Right lobe of liver (tissue), 6 donors: ENCODE results near the gene GIT1. TPM values are rescaled to one million over a fixed set of nuclear protein-coding genes. Genes with fewer than 3 reads are reported as not detected.

Experiments used
- ATAC-seq, 4 donors: fragments of 200-7000 bp; cut with Tn5 transposase; one replicate each; pipeline ENCODE4 v1.9.1; 2020; ENCODE audit warnings: mild to moderate bottlenecking in 4 of 4, moderate library complexity in 4 of 4
- DNase-seq, 3 donors: peaks; one replicate each; pipeline ENCODE4 v3.0.0-alpha.2; 2020
- H3K27ac ChIP-seq, 3 donors: fragments of 200-600 bp; one replicate each; pipeline ENCODE4 v1.8.0; 2022
- H3K27me3 ChIP-seq, 2 donors: fragments of 200-600 bp; one replicate each; pipeline ENCODE4 v1.8.0; 2022
- H3K36me3 ChIP-seq, 4 donors: fragments of 200-600 bp; sonication (generic) in 1 of 4; one replicate each; pipeline versions ENCODE4 v1.5.1 to v1.8.0; 2017 to 2022; ENCODE audit warnings: control low read depth in 1 of 4
- H3K4me1 ChIP-seq, 4 donors: fragments of 200-600 bp; sonication (generic) in 1 of 4; one replicate each; pipeline versions ENCODE4 v1.5.1 to v1.8.0; 2017 to 2022; ENCODE audit warnings: control low read depth in 1 of 4
- H3K4me3 ChIP-seq, 3 donors: fragments of 200-600 bp; one replicate each; pipeline ENCODE4 v1.8.0; 2022
- H3K9me3 ChIP-seq, 4 donors: fragments of 200-600 bp; sonication (generic) in 1 of 4; one replicate each; pipeline versions ENCODE4 v1.5.1 to v1.8.0; 2017 to 2022; ENCODE audit warnings: control low read depth in 1 of 4
- POLR2A ChIP-seq: fragments of 450-650 bp; IDR thresholded peaks from one replicate; pipeline ENCODE4 v1.6.1; 2017; ENCODE audit warnings: antibody characterized with exemption, mild to moderate bottlenecking
- WGBS: methylation state at CpG from one replicate; pipeline ENCODE4 v1.1.6; 2018; ENCODE audit warnings: low coverage, low lambda C conversion rate; ENCODE audit not compliant: insufficient coverage; ENCODE audit errors: missing lambda C conversion rate; 5-methylcytosine and 5-hydroxymethylcytosine counted together
- intact Hi-C, 2 donors: fragments of 100-400 bp; cut with DNase I; formaldehyde crosslinking; loops; one replicate each; pipeline versions ENCODE4 v1.11.2 to v1.14.1; 2022
- total RNA-seq, 6 experiments: library from RNA; depleted of rRNA in 2 of 6; stranded (reverse); fragments of >200 nt in 2 of 6; fragmentation: NEBNext Ultra II Directional in 3 of 6; extraction: Animal tissue kit (Norgen Biotek cat#: 25700) in 3 of 6; gene quantifications; one replicate each; pipeline versions ENCODE4 v1.1.0 to v1.2.4, GENCODE V29; 2016 to 2023
- TF ChIP-seq, protein P1 (sequence below), 4 donors: fragments of 200-600 bp in 3 of 4; fragments of 450-650 bp in 1 of 4; IDR thresholded peaks; one replicate each; pipeline versions ENCODE4 v1.5.1 to v1.8.0; 2016 to 2022; ENCODE audit warnings: antibody characterized with exemption in 4 of 4, mild to moderate bottlenecking in 2 of 4
- donor health status: DM: no; HTN: yes; CAD: no.
- donor health status: DM: no; HTN: no; CAD: no.
- donor health status: DM: no; HTN: no; CAD: no.
- donor health status: DM: no; HTN: yes; CAD: no.
- donor health status: DM: no; HTN: yes; CAD: no.

The GIT1 gene
- total RNA-seq, 6 experiments from 2014 or later = 7.1 to 15.9 (median 8.7) TPM

DNA sequence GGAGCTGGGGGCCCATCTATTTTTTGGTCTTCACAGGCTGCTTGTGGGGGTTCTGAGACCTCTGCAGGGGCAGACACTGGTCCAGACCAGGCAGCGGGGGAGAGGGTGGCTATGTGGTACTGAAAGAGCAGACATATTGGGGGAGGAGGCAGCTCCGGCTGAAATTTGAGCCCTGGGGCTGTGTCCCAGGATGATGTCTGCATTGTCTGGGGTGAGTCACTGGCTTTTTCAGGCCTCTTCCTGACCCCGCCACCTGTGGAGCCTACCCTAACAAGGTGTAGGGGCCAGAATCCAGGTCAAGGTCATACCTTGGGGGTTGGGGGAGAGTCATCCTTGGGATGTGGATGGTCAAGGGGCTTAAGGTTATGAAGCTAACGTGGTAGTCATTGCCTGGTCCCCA, 30.8 kb upstream of the GIT1 start:
- no peak overlapping the region for H3K27ac ChIP-seq
- intact Hi-C loops = loop anchor here (10.0 kb wide), 1 partner anchor 155 kb away; no protein-coding TSS in a partner anchor
- ATAC-seq (no peak), DNase-seq (no peak)
- no peaks in the 10 kb centered on the region for H3K36me3 ChIP-seq
- 93% methylated on average over 2 of the region's 4 CpGs for WGBS
- TF ChIP-seq POLR2A = no peak
- TF ChIP-seq, protein P1, sequence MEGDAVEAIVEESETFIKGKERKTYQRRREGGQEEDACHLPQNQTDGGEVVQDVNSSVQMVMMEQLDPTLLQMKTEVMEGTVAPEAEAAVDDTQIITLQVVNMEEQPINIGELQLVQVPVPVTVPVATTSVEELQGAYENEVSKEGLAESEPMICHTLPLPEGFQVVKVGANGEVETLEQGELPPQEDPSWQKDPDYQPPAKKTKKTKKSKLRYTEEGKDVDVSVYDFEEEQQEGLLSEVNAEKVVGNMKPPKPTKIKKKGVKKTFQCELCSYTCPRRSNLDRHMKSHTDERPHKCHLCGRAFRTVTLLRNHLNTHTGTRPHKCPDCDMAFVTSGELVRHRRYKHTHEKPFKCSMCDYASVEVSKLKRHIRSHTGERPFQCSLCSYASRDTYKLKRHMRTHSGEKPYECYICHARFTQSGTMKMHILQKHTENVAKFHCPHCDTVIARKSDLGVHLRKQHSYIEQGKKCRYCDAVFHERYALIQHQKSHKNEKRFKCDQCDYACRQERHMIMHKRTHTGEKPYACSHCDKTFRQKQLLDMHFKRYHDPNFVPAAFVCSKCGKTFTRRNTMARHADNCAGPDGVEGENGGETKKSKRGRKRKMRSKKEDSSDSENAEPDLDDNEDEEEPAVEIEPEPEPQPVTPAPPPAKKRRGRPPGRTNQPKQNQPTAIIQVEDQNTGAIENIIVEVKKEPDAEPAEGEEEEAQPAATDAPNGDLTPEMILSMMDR (IDR thresholded peaks at IDR 0.05) = no peak
- H3K27me3 ChIP-seq = peaks cover 0 to 7% of the 10 kb centered on the region in 2 donors
- H3K4me3 ChIP-seq = no peak overlapping the region
- no peaks in the 10 kb centered on the region for H3K9me3 ChIP-seq
- peaks cover 0 to 37% (median 13%) of the 10 kb centered on the region in 4 donors for H3K4me1 ChIP-seq

DNA sequence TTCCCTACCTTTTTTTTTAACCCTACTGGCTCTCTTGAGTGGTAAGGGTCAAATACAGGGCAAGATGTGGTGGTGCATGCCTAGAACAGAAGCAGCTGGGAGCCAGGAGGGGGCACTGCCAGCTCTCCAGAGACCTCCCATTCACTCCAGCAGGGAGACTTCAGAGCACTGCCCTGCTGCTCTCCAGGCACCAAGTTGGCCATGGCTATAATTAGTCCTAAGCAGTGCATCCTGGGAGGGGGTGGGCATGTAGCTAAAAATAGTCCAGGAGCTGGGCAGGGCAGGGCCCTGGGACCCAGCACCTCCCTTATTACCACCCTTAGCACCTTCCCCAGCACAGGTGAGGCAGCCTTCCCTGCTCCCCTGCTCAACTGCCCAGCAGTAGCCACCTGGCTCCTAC, 29.8 kb upstream of the GIT1 start:
- no peak for ATAC-seq
- Histone ChIP-seq H3K9me3 (no peaks in the 10 kb centered on the region), H3K4me1 (peaks cover 0 to 39% (median 13%) of the 10 kb centered on the region in 4 donors), H3K36me3 (no peaks in the 10 kb centered on the region), H3K27ac (no peak overlapping the region), H3K27me3 (peaks cover 0 to 13% of the 10 kb centered on the region in 2 donors), H3K4me3 (no peak overlapping the region)
- no peak for TF ChIP-seq POLR2A
- intact Hi-C loops = no loop called here
- no peak for DNase-seq

DNA sequence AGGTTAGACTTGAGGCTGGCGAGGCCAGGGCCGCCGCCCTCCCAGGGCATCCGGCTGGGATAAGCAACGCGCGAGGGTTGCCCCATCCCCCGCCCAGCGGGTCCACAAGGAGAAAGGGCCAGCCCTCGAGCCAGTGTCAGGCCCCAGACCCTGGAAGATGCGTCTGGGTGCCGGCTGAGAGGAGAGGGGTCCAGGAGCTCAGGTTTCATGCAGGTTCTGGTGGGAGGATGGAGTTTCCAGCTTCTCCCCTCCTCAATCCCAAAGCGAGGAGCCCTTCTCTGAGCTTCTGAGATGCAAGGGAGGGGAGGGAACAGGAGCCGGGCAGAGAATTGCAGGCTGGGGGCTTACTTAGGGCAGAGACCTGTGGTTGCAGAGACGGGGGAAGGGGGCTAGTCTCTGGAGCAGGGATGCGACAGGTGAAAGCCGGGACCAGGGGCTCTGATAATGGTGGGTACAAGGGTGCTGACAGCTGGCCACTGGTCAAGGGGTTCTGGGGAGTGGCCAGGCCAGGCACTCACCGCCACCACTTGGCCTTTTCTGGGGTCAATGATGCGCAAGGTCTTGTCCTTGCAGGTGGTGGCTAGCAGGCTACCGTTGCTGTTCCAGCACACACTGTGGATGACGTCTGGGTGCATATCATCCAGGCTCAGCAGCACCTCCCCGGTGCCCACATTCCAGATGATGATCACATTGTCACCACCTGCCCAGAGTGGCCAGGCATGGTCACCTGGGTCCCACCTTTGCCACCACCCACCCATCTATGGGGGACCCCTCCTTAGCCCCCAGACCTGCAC, 29.0 kb upstream of the GIT1 start:
- no peak for TF ChIP-seq POLR2A
- TF ChIP-seq, protein P1 (IDR thresholded peaks at IDR 0.05) = peak in 2 of 4 donors; percentile 9 to 10
- H3K27me3 ChIP-seq = peaks cover 0 to 16% of the 10 kb centered on the region in 2 donors
- 60% methylated on average over 1 of the region's 22 CpGs for WGBS
- intact Hi-C loops = no loop called here
- H3K27ac ChIP-seq = no peak overlapping the region
- H3K4me1 ChIP-seq = peaks cover 0 to 46% (median 16%) of the 10 kb centered on the region in 4 donors
- no peaks in the 10 kb centered on the region for H3K9me3 ChIP-seq
- ATAC-seq (peak in 1 of 4 donors; percentile 0), DNase-seq (no peak)
- H3K4me3 ChIP-seq = peak overlapping the region; percentile 36 to 56 (median 40)
- H3K36me3 ChIP-seq = no peaks in the 10 kb centered on the region

DNA sequence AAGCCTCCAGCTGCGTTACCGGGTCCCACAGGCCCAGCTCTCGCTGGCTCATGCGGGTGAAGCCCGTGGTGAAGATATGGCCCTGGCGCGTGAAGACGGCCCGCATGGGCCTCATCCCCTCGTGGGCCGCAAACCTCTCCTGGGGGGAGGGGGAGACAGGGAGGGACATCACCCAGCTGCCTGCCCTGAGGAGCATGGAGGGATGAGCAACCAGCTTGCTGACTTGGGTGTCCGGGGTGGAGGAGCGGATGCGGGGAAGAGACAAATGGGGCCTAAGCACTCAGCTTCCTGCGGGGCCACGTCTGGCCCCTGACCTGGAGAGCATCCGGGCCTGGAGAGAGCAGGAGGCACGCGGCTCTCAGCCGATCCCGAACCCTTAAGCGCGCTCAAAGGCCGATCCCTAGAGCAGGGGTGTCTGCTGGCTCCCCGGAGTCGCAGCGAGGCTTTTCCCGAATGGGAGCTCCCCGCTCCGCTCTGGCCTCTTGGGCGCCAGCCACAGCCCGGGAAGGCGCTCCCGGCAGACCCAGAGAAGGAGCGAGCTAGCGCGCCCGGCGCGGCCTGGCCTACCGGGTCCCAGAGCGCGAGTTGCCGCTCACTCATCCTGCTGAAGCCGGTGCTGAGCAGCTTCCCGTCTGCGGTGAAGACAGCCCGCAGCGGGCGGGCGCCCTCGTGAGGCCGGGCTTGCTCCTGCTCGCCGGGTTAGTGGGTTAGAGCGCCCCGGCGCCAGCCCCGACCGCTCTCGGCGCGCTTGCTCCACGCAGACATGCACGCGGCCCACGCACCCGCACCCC, 28.2 kb upstream of the GIT1 start:
- intact Hi-C loops = no loop called here
- H3K27ac ChIP-seq = peak overlapping the region in 1 of 3 donors; percentile 24
- WGBS = 1% methylated on average over 20 of the region's 68 CpGs

More for the DNA sequence above, 28.2 kb upstream of the GIT1 start:
- H3K4me3 ChIP-seq = peak overlapping the region; percentile 36 to 56 (median 40)
- DNase-seq (peak; percentile 88 to 92 (median 91)), ATAC-seq (peak; percentile 73 to 81 (median 76))
- no peaks in the 10 kb centered on the region for H3K36me3 ChIP-seq
- TF ChIP-seq, protein P1 (IDR thresholded peaks at IDR 0.05) = peak; percentile 73 to 95 (median 91)
- no peak for TF ChIP-seq POLR2A
- no peaks in the 10 kb centered on the region for H3K9me3 ChIP-seq
- peaks cover 0 to 46% (median 17%) of the 10 kb centered on the region in 4 donors for H3K4me1 ChIP-seq
- H3K27me3 ChIP-seq = peaks cover 0 to 16% of the 10 kb centered on the region in 2 donors
